PC-9 (cell line): ENCODE measurements around the gene BLOC1S2. TPM values are rescaled to one million over a fixed set of nuclear protein-coding genes. Genes with fewer than 3 reads are reported as not detected.
A peak's percentile ranks its signal among the peaks of the same experiment; 100 is the strongest.

Experiments
- Bru-seq: library from RNA; stranded (reverse); fragments of 400-500 nt; gene quantifications from one replicate; lab custom pipeline; 2021; lab: Mats Ljungman, UMichigan
- BruChase-seq, 2 experiments: library from RNA; stranded (reverse); fragments of 400-500 nt; gene quantifications; one replicate each; lab custom pipeline; 2021; lab: Mats Ljungman, UMichigan
- BruUV-seq: library from RNA; stranded (reverse); fragments of 400-500 nt; replicated peaks from 2 replicates; lab custom pipeline; 2021; lab: Mats Ljungman, UMichigan
- CTCF ChIA-PET: fragments of 300-600 bp; sonication (Branson Sonifier 250); formaldehyde crosslinking; loops from one replicate; lab custom pipeline; 2022; ENCODE audit warnings: antibody characterized with exemption; lab: Charles Lee
- POLR2A ChIA-PET: fragments of 300-600 bp; sonication (Branson Sonifier 250); formaldehyde crosslinking; loops from one replicate; lab custom pipeline; 2022; ENCODE audit warnings: antibody characterized with exemption; ENCODE audit not compliant: unreplicated experiment; lab: Charles Lee
- DNase-seq, 2 experiments: peaks; one replicate each; pipeline versions ENCODE4 v3.0.0 to v3.0.0-alpha.2; 2015 to 2022; ENCODE audit warnings: mixed read lengths in 1 of 2
- H2AFZ ChIP-seq: fragments of 200-600 bp; sonication (generic); 2 replicates; pipeline ENCODE4 v1.8.1; 2017; ENCODE audit warnings: antibody characterized with exemption
- H3F3A ChIP-seq: fragments of 200-600 bp; sonication (generic); 2 replicates; pipeline ENCODE4 v1.8.1; 2017; ENCODE audit warnings: antibody characterized with exemption, mild to moderate bottlenecking, low read depth; ENCODE audit not compliant: insufficient read depth
- H3K27ac ChIP-seq: fragments of 200-600 bp; sonication (generic); 2 replicates; pipeline ENCODE4 v1.6.1; 2016; ENCODE audit warnings: mixed run types
- H3K27me3 ChIP-seq: fragments of 200-600 bp; sonication (generic); 2 replicates; pipeline ENCODE4 v1.6.1; 2016; ENCODE audit warnings: low read depth, mixed run types; ENCODE audit not compliant: insufficient read depth
- H3K36me3 ChIP-seq: fragments of 200-600 bp; sonication (generic); 2 replicates; pipeline ENCODE4 v1.6.1; 2016; ENCODE audit warnings: low read depth, mixed run types
- H3K4me1 ChIP-seq: fragments of 200-600 bp; sonication (generic); replicated peaks from 2 replicates; pipeline ENCODE4 v1.6.1; 2016; ENCODE audit warnings: mixed run types; ENCODE audit not compliant: insufficient read depth
- H3K4me2 ChIP-seq: fragments of 200-600 bp; sonication (generic); 2 replicates; pipeline ENCODE4 v1.6.1; 2017; ENCODE audit warnings: mixed run types
- H3K4me3 ChIP-seq: fragments of 200-600 bp; sonication (generic); 2 replicates; pipeline ENCODE4 v1.6.1; 2016; ENCODE audit warnings: mixed run types
- H3K79me2 ChIP-seq: fragments of 200-600 bp; sonication (generic); 2 replicates; pipeline ENCODE4 v1.6.1; 2017; ENCODE audit warnings: low read depth, mixed run types
- H3K9me2 ChIP-seq: fragments of 200-600 bp; sonication (generic); 2 replicates; pipeline ENCODE4 v1.8.1; 2017; ENCODE audit warnings: mild to moderate bottlenecking; ENCODE audit not compliant: insufficient read depth
- H3K9me3 ChIP-seq: fragments of 200-600 bp; sonication (generic); 2 replicates; pipeline ENCODE4 v1.8.1; 2016; ENCODE audit warnings: low read depth; ENCODE audit not compliant: insufficient read depth
- H4K20me1 ChIP-seq: fragments of 200-600 bp; sonication (generic); 2 replicates; pipeline ENCODE4 v1.8.1; 2017; ENCODE audit not compliant: insufficient read depth
- EZH2 ChIP-seq: fragments of 200-600 bp; sonication (generic); IDR thresholded peaks from 2 replicates; pipeline ENCODE4 v1.8.0; 2017; ENCODE audit warnings: antibody characterized with exemption, low read depth
- intact Hi-C: fragments of 100-400 bp; cut with micrococcal nuclease; formaldehyde crosslinking; loops from one replicate; pipeline ENCODE4 v1.10.0; 2022; ENCODE audit not compliant: unreplicated experiment
- long read RNA-seq: library from polyadenylated mRNA; stranded (forward); transcript quantifications from one replicate; pipeline ENCODE4 v2.0.0, GENCODE V29; 2022
- total RNA-seq: library from RNA; stranded (reverse); gene quantifications from 2 replicates; pipeline ENCODE4 v1.2.3, GENCODE V29; 2021
- TF ChIP-seq, protein P1 (sequence below): fragments of 200-600 bp; sonication (generic); conservative IDR thresholded peaks from 2 replicates; pipeline ENCODE4 v1.6.1; 2017; ENCODE audit warnings: mixed run types, antibody characterized with exemption, mild to moderate bottlenecking, moderate library complexity

Gene BLOC1S2
- total RNA-seq (9.9 and 17.9 TPM in 2 replicates), Bru-seq, nascent RNA (percentile 58 among the genes with signal in this experiment), BruChase-seq, experiment 1, labeled RNA remaining after a 2-hour chase (percentile 51 among the genes with signal in this experiment), BruChase-seq, experiment 2, labeled RNA remaining after a 6-hour chase (percentile 80 among the genes with signal in this experiment)
- long read RNA-seq, transcript BLOC1S2-202 (5 exons, 1,249 nt), result major isoform, 35 of 42 reads
- long read RNA-seq, partial matches to known transcripts, result 2 of 42 reads
- long read RNA-seq, other reads (novel, unspliced or antisense), result 3 of 42 reads

DNA sequence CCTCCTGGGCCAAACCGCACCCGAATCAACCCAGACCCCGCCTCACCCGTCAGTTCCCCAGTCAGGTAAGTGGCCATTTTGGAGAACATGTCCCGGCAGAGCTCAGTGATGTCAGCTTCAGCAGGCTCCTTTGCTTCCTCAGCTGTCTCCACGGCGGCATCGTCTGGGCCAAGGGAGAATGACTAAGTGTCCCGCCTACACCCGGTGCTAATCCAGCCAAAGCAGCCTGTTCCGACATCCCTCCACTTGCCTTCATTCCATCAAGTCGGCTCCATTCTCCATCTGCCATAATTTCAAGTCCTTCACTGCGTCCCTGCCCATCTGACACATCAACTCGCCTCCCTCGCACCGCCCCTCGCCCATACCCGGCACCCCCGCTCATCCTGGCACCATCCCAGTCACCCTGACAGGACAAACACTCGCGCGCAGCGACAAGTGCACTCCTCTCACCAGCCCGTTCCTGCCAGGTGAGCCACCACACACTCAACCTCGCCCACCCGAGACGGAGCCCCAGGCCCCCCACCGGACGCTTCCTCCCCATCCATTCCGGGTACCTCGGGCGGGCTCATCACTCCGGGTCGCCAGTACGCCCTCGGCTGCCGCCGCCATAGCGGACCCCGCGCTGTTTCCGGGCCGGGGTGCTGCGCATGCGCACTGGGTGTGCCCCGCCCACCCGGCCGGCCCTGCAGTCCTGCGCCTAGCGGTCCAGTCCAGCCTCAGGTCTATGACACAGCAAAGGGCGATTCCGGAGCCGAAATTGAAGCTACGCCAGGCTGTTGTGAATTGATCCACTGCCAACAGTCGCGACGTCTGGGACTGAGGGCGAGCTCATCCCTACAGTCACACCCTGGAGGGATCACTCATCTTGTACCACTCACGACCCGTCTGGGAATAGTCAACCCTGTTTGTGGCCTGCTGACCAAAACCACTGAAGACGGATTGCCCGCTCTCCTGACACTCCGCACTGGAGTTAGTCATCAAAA lies at the start of gene BLOC1S2:
TSS of gene BLOC1S2 (minus strand) at position 630 of the 983 bp plus-strand sequence. CDS start at position 609, 21 bp downstream.
- Histone ChIP-seq H3K27ac (peak within 1 kb of the TSS; percentile 44; the same call in 1 of the 2 replicates), H3K36me3 (no peaks in the 10 kb centered on the region), H3K9me3 (no peaks in the 10 kb centered on the region), H3K4me3 (peak within 1 kb of the TSS; percentile 91), H3K4me1 (peaks cover 8% of the 10 kb centered on the region), H4K20me1 (no peaks in the 10 kb centered on the region), H3K27me3 (no peaks in the 10 kb centered on the region), H3K79me2 (peaks cover 10% of the 10 kb centered on the region), H2AFZ (peak within 1 kb of the TSS; percentile 96), H3K4me2 (peak within 1 kb of the TSS; percentile 93), H3K9me2 (no peaks in the 10 kb centered on the region), H3F3A (peaks cover 7% of the 10 kb centered on the region; the same call in 1 of the 2 replicates)
- no TSS peak for BruUV-seq
- intact Hi-C loops, result no loop called here
- POLR2A ChIA-PET, result interaction anchor here (0.6 kb wide), 1 partner anchor 240 kb away, joined by 3 read pairs; no protein-coding TSS in a partner anchor
- no peak for TF ChIP-seq EZH2
- TF ChIP-seq, protein P1, sequence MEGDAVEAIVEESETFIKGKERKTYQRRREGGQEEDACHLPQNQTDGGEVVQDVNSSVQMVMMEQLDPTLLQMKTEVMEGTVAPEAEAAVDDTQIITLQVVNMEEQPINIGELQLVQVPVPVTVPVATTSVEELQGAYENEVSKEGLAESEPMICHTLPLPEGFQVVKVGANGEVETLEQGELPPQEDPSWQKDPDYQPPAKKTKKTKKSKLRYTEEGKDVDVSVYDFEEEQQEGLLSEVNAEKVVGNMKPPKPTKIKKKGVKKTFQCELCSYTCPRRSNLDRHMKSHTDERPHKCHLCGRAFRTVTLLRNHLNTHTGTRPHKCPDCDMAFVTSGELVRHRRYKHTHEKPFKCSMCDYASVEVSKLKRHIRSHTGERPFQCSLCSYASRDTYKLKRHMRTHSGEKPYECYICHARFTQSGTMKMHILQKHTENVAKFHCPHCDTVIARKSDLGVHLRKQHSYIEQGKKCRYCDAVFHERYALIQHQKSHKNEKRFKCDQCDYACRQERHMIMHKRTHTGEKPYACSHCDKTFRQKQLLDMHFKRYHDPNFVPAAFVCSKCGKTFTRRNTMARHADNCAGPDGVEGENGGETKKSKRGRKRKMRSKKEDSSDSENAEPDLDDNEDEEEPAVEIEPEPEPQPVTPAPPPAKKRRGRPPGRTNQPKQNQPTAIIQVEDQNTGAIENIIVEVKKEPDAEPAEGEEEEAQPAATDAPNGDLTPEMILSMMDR, result no peak
- CTCF ChIA-PET, result no interaction called here
- DNase-seq, result peak; percentile 58 to 82

DNA sequence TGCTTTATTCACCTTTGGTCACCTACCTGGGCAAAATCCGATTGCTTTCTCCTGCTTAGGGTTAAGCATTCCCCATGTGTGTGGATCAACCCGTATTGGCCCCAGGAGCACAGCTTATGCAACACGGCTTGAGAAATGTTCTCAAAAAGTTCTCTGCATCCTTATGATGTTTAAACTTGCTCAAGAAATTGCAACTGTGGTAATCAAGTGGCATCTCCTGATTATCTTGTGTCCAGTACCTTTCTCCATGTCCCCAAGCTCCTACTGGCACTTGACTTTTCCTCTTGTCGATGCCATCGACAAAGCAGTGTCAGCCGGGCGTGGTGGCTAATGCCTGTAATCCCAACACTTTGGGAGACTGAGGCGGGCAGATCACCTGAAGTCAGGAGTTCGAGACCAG lies 48.3 kb upstream of the BLOC1S2 start:
- Histone ChIP-seq H4K20me1 (no peaks in the 10 kb centered on the region), H3K79me2 (no peaks in the 10 kb centered on the region), H3K36me3 (no peaks in the 10 kb centered on the region), H3K27ac (no peak overlapping the region), H3F3A (no peaks in the 10 kb centered on the region), H3K4me3 (no peak overlapping the region), H3K4me2 (no peak overlapping the region), H2AFZ (no peak overlapping the region), H3K4me1 (no peaks in the 10 kb centered on the region), H3K27me3 (peaks cover 51% of the 10 kb centered on the region), H3K9me3 (no peaks in the 10 kb centered on the region), H3K9me2 (no peaks in the 10 kb centered on the region)
- TF ChIP-seq EZH2, result no peak
- TF ChIP-seq, protein P1, result no peak
- no TSS peak for BruUV-seq
- CTCF ChIA-PET, result no interaction called here
- POLR2A ChIA-PET, result no interaction called here
- intact Hi-C loops, result loop anchor here (5.0 kb wide), 1 partner anchor 38 kb away; no protein-coding TSS in a partner anchor
- no peak for DNase-seq
